ENCODE results near the gene OR52B6.
"Not testable (repeated sequence)": the region's sequence is repeated elsewhere in the genome, so short reads cannot be mapped to it uniquely, and the experiment has no call there.

The OR52B6 gene, protein sequence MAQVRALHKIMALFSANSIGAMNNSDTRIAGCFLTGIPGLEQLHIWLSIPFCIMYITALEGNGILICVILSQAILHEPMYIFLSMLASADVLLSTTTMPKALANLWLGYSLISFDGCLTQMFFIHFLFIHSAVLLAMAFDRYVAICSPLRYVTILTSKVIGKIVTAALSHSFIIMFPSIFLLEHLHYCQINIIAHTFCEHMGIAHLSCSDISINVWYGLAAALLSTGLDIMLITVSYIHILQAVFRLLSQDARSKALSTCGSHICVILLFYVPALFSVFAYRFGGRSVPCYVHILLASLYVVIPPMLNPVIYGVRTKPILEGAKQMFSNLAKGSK

DNA sequence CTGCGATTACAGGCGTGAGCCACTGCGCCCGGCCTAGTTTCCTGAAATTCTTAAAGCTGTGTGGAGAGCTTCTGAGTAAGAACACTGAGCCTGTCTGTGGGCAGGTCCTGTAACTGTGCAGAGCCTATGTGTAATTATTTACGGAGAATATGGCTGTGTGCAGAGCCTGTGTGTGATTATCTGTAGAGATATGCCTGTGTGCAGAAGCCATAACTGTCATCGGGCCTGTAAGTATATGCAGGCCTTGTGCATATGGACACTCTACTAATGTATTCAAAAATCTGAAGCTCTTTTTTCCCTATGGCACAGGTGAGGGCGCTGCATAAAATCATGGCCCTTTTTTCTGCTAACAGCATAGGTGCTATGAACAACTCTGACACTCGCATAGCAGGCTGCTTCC is at the start of gene OR52B6:
OR52B6 (plus strand) TSS at position 301 of the 400 bp plus-strand sequence; CDS start at position 301, 0 bp downstream.
- DNase-seq, result no peak

DNA sequence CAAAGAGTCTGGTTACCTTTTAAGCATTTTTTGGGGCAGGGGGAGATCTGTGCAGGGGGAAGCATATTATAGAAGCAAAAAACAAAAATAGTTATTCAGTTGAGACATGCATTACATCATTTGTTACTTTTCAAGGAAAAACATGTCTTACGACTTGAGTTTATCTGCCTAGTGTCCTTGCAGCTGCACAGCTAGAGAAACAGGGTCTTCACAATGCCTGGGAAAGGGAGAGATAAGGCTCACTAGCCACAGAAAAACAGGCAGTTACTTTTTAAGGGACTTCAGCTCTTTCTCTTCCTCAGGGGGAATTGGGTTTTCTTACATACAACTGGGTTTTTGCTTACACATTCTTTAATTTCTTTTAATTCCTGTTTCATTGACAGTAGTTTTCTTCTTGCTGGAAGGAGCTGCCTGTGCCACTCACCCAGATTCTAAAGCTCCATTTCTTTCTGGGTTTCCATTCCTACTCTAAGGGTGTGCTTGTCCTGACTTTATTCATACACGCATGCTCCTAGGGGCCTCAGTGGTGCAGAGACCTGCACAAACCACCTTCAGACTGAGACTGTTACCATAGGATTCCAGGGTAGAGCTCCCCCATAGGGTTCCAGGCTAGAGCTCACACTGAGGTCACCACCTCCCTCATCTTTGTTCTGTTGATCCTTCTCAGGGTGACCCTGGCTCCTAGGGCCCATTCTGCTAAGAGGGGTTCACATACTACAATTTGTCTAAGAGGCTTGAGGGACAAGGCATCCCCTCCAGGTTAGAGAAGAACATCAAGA is 49.4 kb upstream of the OR52B6 start:
- no peak for DNase-seq

DNA sequence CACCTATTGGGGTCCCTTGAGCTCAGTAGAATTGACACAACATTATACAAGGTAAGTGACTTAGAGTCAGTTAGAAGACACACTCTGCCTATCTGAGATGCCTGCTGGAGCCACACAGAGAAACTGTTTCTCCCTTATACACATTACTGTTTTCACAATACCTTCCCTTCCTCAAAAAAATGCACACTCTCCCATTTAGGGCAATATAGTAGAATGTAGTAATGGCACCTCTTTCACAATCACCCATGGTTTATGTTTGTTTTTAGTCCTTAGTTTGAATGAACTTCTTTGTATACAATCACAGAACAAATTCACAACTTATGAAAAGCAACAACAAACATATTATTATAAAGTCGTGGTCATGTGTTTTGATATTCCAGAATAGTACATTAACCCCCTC is 46.6 kb upstream of the OR52B6 start:
- no peak for DNase-seq

DNA sequence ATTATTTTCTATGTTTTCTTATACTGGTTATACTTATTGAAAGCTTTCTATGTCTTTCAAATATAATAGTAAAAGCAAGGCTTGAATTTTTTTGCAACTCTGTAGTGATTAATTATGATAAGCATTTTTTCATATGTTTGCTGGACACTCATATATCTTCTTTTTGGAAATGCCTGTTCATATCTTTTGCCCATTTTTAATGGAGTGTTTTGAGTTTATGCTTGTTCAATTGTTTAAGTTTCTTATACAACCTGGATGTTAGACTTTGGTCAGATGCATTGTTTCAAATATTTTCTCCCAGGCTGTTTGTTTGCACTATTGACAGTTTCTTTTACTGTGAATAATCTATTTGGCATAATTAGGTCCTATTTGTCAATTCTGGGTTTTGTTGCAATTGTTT is 44.2 kb upstream of the OR52B6 start:
- DNase-seq, result no peak

DNA sequence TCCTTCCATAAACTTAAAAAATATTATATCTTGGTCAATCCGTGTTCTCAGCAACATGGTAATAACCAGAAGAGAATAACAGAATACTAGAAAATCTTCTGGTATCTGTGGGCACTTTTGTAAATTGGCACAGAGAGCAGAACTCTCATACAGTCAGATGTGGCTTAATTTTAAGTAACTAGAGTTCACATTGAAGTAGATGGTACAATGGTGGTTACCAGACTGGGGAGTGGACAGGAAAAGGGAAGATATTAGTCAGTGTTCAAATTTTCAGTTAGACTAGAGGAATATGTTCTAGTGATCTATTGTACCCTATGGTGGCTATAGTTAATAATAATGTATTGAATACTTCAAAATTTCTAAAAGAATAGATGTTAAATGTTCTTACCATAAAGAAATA is 39.2 kb upstream of the OR52B6 start:
- DNase-seq, result no peak

DNA sequence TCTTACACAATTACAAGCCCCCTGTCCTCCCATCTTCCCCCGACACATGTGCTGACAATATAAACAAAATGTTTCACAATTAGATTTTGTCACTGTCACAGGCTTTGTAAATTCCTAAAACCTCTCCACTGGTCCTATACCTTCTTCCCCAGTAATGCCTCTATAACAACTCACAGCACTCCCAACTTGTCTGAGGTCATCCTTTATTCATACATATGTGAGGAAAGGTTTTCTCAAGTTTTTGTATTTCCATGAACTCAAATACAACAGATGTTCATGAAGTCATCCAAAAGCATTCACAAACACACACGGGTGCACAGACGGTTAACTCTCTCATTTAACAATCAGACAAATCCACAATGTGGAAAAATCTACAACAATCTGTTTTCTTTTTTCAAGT is 34.2 kb upstream of the OR52B6 start:
- no peak for DNase-seq

GRCh38 chr11:5547982-5548381 is 32.7 kb upstream of the OR52B6 start:
- no peak for DNase-seq

DNA sequence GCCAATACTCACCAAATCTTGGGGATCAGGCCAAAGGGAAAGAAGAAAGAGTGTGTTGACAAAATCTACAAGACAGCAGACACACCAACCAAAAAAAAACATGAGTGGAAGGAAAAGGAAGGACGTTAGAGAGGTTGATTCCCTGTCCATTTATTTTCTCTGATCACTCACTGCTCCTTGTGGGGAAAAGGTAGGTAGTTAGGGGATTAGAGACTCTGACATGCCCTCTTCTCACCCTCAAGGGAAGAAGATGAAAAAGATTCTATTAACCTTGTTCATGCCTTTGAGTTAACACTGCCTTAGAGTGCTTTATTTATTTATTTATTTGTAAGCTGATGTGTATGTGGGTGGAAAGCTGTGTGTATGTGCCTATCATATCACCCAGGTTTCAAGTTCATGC is 32.2 kb upstream of the OR52B6 start, which contains the start of gene OR52H1:
OR52H1 (minus strand) TSS at position 101 of the 400 bp plus-strand sequence. CDS start 3,035 bp downstream, outside the sequence.
- DNase-seq, result no peak

GRCh38 chr11:5550440-5551095 is 30.1 kb upstream of the OR52B6 start:
- DNase-seq, result no peak

DNA sequence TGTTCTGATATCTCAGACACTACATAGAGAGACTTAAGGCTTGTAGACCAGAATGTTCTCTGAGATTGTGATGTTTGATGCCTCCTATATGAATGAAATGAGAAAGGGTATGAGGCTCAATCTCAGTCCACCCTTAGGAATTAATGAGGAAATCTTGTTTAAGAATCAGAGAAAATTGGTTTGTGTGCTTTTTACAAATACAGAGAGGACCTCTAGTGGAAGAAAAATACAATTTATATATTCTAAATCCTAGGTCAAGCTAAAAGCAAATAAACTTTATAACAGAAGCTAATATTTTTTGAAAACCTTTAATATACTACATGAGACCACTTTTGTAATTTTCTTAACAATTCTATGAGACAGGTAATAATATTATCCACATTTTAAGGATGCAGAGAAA is 27.3 kb upstream of the OR52B6 start:
- DNase-seq, result no peak

DNA sequence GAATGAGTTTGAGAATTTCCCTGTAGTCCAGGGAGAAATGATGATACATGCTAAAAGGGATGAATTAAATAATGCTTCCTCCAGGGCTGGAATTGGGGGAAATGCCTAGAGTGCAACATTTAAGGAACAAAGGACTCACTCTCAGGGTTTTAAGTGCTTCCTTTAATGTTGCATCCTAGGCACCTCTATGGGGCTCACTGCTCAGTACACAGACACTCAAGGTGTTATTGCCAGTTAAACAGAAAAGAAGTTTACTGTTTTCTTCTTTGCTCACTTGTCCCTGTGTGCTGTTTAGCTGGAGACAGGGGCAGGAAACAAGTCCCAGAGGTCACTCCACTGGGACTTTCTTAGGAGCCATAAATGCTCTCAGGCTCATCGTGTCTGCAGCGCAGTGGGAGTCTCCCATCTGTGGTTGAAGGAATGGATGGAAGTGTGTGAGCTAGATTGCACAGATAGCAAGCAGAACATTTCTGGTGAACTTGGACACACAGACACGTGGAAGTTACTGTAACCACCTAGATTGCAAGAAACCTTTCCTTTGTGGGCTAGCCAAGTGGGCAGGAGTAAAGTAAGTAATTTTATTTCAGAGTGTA is 24.0 kb upstream of the OR52B6 start:
- DNase-seq, result no peak

DNA sequence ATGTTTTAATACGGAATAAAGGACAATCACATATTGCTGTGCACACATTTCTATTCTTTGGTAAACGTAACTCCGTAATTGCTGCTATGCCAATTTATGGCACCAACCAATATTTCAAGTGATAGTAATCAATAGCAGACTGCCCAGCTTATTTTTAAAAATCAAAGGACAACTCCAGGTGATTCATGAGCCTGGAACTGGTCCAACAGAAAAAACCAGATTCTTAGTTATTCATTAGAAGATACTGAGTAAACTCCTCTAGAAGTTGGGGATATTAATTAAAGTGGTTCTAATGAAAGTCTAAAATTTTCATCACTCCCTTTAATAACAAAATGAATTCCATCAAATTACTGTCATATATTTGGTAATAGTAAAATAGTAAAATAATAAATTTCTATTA is 22.9 kb upstream of the OR52B6 start:
- no peak for DNase-seq

DNA sequence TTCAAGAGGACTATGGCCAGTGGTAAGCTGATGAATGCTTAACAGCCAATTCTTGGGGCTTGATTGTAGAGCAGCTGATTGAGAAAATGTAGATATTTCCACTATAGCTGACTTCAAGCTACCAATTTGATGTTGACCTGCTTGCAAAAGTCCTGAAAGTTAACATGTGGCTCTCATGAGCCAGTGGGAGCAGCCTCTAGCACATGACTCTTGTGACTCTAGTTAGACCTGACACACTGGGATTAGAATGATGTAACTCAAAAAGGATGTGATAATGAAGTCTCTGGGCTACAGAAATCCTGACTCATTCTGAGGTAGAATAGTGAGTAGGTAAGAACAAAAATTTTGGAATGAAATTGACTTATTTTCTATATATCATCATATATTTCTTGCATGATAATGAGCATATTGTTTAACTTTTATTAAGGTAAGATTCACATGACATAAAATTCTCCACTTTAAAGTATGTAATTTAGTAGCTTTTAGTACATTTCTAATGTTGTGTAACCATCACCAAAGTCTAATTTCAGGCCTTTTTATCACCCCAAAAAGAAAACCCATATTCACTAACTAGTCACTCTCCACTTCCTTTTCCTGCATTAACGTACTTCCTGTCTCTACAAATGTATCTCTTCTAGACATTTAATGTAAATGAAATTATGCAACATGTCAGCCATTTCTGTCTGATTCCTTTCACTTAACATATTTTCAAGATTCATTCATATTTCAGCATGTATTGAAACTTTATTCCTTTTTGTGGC is 16.2 kb upstream of the OR52B6 start:
- DNase-seq, result no peak

- no peak for DNase-seq
These were observed 6.0 kb upstream of the OR52B6 start for GRCh38 chr11:5574654-5575053.

GRCh38 chr11:5575152-5575551 is 5.5 kb upstream of the OR52B6 start:
- DNase-seq, result no peak

GRCh38 chr11:5577101-5577500 is 3.6 kb upstream of the OR52B6 start:
- DNase-seq, result no peak

GRCh38 chr11:5581014-5581413 is 337 bp downstream of the OR52B6 start:
- no peak for DNase-seq

GRCh38 chr11:5584458-5584857 is 3.8 kb downstream of the OR52B6 start:
- DNase-seq, result not testable (repeated sequence)

DNA sequence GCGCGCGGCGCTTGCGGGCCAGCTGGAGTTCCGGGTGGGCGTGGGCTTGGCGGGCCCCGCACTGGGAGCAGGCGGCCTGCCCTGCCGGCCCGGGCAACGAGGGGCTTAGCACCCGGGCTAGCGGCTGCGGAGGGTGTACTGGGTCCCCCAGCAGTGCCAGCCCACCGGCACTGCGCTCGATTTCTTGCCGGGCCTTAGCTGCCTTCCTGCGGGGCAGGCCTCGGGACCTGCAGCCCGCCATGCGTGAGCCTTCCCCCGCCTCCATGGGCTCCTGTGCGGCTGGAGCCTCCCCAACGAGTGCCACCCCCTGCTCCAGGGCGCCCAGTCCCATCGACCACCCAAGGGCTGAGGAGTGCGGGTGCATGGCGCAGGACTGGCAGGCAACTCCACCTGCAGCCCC is 9.2 kb downstream of the OR52B6 start:
- not testable (repeated sequence) for DNase-seq

GRCh38 chr11:5591613-5592012 is 10.9 kb downstream of the OR52B6 start:
- no peak for DNase-seq

GRCh38 chr11:5592615-5593014 is 11.9 kb downstream of the OR52B6 start:
- no peak for DNase-seq

DNA sequence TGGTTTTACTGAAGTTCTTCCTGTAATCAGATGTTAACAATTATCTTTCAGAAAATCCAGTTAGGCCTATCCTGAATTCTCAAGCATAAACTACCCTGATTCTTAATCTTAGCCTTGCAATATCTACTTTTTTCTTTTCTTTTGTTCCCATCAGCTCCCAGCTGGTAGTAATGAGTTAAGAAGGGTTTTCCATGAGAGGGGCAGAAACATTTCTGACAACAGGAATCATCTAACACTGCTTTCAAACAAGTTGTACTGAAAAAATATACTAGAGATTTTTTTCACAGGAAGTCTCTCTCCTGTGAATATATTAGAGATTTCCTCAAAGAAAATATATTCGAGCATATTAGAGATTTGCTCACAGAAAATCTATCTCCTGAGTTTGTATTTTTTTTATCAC is 12.5 kb downstream of the OR52B6 start:
- DNase-seq, result no peak

All from NCI-H1092 (cell line).